ENCODE data around the gene MDN1. TPM values are rescaled to one million over a fixed set of nuclear protein-coding genes. Genes with fewer than 3 reads are reported as not detected.

Gene MDN1
- total and polyA plus RNA-seq, 7 donors = 3.0 to 29.9 (median 16.5) TPM

GRCh38 chr6:89781070-89782034 is 38.2 kb downstream of the MDN1 start:
- peaks cover 11 to 80% (median 36%) of the 10 kb centered on the region in 4 donors for H3K36me3 ChIP-seq
- DNase-seq = no peak
- no peak overlapping the region for H3K4me3 ChIP-seq
- no peaks in the 10 kb centered on the region for H3K4me1 ChIP-seq
- no peak overlapping the region for H3K27ac ChIP-seq
- H3K27me3 ChIP-seq = no peaks in the 10 kb centered on the region
- H3K9me3 ChIP-seq = no peaks in the 10 kb centered on the region
- TF ChIP-seq POLR2AphosphoS5 (IDR thresholded peaks at IDR 0.05) (no peak), EP300 (IDR thresholded peaks at IDR 0.05) (no peak), POLR2A (IDR thresholded peaks at IDR 0.05) (no peak)
- TF ChIP-seq, protein P1, sequence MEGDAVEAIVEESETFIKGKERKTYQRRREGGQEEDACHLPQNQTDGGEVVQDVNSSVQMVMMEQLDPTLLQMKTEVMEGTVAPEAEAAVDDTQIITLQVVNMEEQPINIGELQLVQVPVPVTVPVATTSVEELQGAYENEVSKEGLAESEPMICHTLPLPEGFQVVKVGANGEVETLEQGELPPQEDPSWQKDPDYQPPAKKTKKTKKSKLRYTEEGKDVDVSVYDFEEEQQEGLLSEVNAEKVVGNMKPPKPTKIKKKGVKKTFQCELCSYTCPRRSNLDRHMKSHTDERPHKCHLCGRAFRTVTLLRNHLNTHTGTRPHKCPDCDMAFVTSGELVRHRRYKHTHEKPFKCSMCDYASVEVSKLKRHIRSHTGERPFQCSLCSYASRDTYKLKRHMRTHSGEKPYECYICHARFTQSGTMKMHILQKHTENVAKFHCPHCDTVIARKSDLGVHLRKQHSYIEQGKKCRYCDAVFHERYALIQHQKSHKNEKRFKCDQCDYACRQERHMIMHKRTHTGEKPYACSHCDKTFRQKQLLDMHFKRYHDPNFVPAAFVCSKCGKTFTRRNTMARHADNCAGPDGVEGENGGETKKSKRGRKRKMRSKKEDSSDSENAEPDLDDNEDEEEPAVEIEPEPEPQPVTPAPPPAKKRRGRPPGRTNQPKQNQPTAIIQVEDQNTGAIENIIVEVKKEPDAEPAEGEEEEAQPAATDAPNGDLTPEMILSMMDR (IDR thresholded peaks at IDR 0.05) = no peak
- intact Hi-C loops (cut with DNase I) = no loop called here
- 97% methylated on average over 6 of the region's 6 CpGs for WGBS, 2 donors

DNA sequence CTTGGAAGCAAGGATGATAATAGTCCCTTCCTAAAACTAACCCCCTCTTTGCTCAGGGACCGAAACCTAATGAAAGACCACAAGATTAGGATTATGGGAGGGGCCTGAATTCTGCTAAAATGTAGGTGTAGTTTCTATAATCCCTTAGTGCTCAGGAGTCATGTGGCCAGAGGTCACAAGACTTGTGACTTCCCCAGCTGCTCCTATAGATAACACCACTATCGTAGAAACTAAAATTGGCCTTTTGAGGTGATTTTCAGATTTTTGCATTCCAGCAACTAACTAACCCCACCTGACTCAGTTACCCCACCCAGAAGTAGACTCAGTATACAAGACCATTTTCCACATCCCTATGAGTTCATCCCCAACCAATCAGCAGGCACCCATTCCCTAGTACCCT is 42.1 kb downstream of the MDN1 start:
- intact Hi-C loops (cut with DNase I) = no loop called here
- Histone ChIP-seq H3K9me3 (no peaks in the 10 kb centered on the region), H3K4me3 (no peak overlapping the region), H3K27ac (no peak overlapping the region), H3K36me3 (peaks cover 3 to 75% (median 21%) of the 10 kb centered on the region in 4 donors), H3K27me3 (no peaks in the 10 kb centered on the region), H3K4me1 (no peaks in the 10 kb centered on the region)
- WGBS, 2 donors = 94 to 98% methylated on average over 2 of the region's 2 CpGs
- no peak for DNase-seq
- TF ChIP-seq, protein P1 (IDR thresholded peaks at IDR 0.05) = no peak
- TF ChIP-seq POLR2AphosphoS5 (IDR thresholded peaks at IDR 0.05) = no peak
- TF ChIP-seq POLR2A (IDR thresholded peaks at IDR 0.05) = no peak

DNA sequence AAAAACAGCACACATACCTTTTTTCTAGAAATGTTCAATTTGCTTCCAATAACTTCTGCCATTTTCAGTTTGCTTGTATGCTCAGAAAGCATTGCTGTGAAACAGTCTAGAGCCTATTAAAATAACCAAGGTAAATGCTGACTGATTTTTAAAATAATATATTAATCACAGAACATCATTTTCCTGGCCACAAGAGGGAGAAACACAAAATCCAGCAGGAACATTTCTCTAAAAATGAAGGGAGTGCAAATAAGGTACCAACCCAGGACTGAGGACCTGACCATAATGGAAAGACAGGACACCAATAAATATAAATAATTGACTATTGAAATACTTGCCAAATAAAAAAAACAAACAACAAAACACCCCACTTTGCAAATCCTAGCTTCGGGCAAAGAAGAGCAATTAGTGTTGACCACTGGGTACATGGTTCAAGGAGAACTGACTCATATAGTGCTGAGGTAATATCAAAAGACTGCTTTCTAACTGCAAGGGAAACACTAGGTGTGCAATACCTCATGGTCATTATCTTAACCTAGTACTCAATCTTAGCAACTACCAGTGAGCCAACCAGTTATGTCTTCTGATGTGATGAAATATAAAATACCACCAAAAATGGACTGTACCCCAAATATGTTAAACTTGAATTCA is 42.9 kb downstream of the MDN1 start:
- H3K9me3 ChIP-seq = no peaks in the 10 kb centered on the region
- TF ChIP-seq EP300 (IDR thresholded peaks at IDR 0.05) = no peak
- no peak for TF ChIP-seq POLR2AphosphoS5 (IDR thresholded peaks at IDR 0.05)
- TF ChIP-seq, protein P1 (IDR thresholded peaks at IDR 0.05) = no peak
- intact Hi-C loops (cut with DNase I) = no loop called here
- H3K4me3 ChIP-seq = no peak overlapping the region
- no peaks in the 10 kb centered on the region for H3K4me1 ChIP-seq
- H3K36me3 ChIP-seq = peaks cover 8 to 75% (median 22%) of the 10 kb centered on the region in 4 donors
- no peak overlapping the region for H3K27ac ChIP-seq
- 94 to 100% methylated on average over 1 of the region's 1 CpG for WGBS, 2 donors
- H3K27me3 ChIP-seq = no peaks in the 10 kb centered on the region
- no peak for DNase-seq

- Histone ChIP-seq H3K9me3 (no peaks in the 10 kb centered on the region), H3K27ac (no peak overlapping the region), H3K4me1 (no peaks in the 10 kb centered on the region), H3K4me3 (no peak overlapping the region), H3K27me3 (no peaks in the 10 kb centered on the region), H3K36me3 (peaks cover 9 to 74% (median 23%) of the 10 kb centered on the region in 4 donors)
- TF ChIP-seq, protein P1 (IDR thresholded peaks at IDR 0.05) = no peak
- no peak for TF ChIP-seq POLR2AphosphoS5 (IDR thresholded peaks at IDR 0.05)
- no peak for TF ChIP-seq POLR2A (IDR thresholded peaks at IDR 0.05)
- 95 to 98% methylated on average over 1 of the region's 1 CpG for WGBS, 2 donors
- no peak for DNase-seq
- intact Hi-C loops (cut with DNase I) = no loop called here
These were observed 44.4 kb downstream of the MDN1 start for GRCh38 chr6:89775150-89775549.

Data from sigmoid colon (tissue), 7 donors.